Motor neuron (in vitro differentiated cells): ENCODE data around the gene MAPK1. TPM values are rescaled to one million over a fixed set of nuclear protein-coding genes. Genes with fewer than 3 reads are reported as not detected.
A peak's percentile ranks its signal among the peaks of the same experiment; 100 is the strongest.
"Not testable (repeated sequence)": the region's sequence is repeated elsewhere in the genome, so short reads cannot be mapped to it uniquely, and the experiment has no call there.

Source experiments
- ATAC-seq, 8 experiments: fragments of 200-7000 bp; cut with Tn5 transposase; replicated peaks in 6 of 8; 2 replicates each; pipeline ENCODE4 v1.8.0; 2021; ENCODE audit warnings: mild to moderate bottlenecking in 8 of 8, moderate library complexity in 8 of 8
- H3K27ac ChIP-seq, 2 donors: fragments of 250-450 bp; sonication (Bioruptor Pico); 2 replicates each; pipeline ENCODE4 v1.9.0; 2021; ENCODE audit warnings: antibody characterized with exemption in 2 of 2, mild to moderate bottlenecking in 2 of 2, moderate library complexity in 1 of 2
- H3K4me1 ChIP-seq, 2 donors: fragments of 250-450 bp; sonication (Bioruptor Pico); replicated peaks in 1 of 2; 2 replicates each; pipeline ENCODE4 v1.6.1; 2021; ENCODE audit warnings: antibody characterized with exemption in 2 of 2, mild to moderate bottlenecking in 2 of 2, moderate library complexity in 1 of 2
- H3K4me3 ChIP-seq, 5 donors: fragments of 250-450 bp; sonication (Bioruptor Pico); 2 replicates each; pipeline ENCODE4 v1.9.0; 2021; ENCODE audit warnings: antibody characterized with exemption in 5 of 5, mild to moderate bottlenecking in 5 of 5, moderate library complexity in 4 of 5
- WGBS, 10 experiments: fragments of 450-650 bp; shearing (Covaris generic); methylation state at CpG; one replicate each; pipeline ENCODE4 v1.0.0; 2022; 5-methylcytosine and 5-hydroxymethylcytosine counted together
- in situ Hi-C, 9 experiments: fragments of 400-800 bp; cut with MboI; loops; one replicate each; pipeline ENCODE4 v1.15.0; 2021; ENCODE audit warnings: low sequenced_read_pairs in 9 of 9, low pct_unique_long_range_greater_than_20kb in 2 of 9; ENCODE audit not compliant: unreplicated experiment in 9 of 9
- total RNA-seq, 8 experiments: library from RNA; unstranded; fragments of 300-600 nt; gene quantifications; 2 replicates each; pipeline versions ENCODE4 v1.2.3 to v1.2.4, GENCODE V29; 2022

The MAPK1 gene
- 10 to 100 TPM; 23.7 to 70.5 (median 42.9) TPM for total RNA-seq

DNA sequence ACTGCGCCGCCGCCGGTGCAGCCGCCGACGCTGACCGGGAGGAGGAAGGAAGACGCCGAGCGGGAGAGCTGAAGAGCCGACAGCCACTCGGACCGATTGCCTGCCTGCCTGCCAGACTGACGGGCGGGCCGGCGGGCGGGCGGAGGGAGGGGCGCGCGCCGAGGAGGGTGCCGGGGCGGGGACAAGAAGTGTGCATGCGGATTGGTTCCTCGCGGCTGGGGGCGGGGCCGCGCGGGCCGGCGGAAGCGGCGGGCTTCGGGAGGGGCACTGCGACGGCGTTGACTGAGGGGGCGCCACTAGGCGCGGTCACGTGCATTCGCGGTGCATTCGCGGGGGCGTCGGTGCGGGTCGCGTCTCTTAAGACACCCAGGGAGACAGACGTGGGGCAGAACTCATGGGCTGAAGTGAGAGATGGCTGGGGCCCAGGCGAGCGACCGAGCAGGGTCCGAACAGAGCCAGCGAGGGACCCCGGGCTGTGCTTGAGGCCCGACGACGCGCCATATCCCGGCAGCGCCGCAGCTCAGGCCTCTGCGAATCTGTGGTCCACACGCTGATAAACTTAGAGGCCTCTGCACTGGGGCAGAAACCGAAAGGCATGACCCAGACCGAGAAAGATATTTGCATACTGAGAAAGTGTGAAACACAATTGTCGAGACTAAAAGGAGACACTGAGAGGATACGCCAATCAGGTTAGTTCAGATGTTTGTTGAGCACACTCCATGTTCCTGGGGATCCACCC is at the start of gene MAPK1:
Gene MAPK1, minus strand, starts transcription at position 118 of the 739 bp plus-strand sequence. CDS start 205 bp downstream, outside the sequence.
- peak; percentile 90 to 97 (median 96) for ATAC-seq
- Histone ChIP-seq H3K4me3 (peak within 1 kb of the TSS; percentile 77 to 97 (median 92)), H3K27ac (peak within 1 kb of the TSS; percentile 92 to 94), H3K4me1 (peaks cover 16 to 29% of the 10 kb centered on the region in 2 donors)
- 0 to 34% (median 17%) methylated on average over 1 to 14 of the region's 74 CpGs; no CpG with 5 or more reads in 4 of the 10 experiments for WGBS, 10 experiments
- in situ Hi-C loops, result no loop called here

DNA sequence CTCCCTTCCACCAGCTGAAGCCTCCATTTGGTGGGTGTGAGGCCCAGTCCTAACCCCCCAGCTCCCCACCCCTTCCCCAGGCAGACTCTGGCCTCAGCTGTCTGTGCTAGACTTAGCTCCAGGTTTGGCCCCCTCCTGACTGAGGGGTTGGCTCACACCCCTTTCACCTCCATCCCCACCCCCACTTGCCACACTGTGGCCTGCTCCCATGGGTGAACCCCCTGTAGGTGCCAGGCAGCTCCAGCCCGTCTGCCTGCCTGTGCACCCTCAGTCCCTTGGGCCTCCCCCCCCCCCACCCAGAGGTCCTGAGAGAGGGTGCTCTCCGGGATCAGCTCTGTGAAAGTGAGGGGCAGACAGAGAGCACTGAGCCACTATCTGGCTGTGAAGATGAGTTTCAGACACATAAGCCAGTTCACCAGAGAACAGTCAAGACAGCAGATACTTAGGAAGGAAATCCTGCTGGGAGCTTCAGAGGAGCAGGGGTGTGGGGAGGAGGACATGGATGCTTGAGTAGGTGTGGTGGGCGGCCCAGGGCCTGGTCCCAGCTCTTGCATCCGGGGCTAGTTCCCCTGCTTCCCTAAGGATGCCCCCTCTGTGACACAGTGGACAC is 49.0 kb upstream of the MAPK1 start:
- H3K27ac ChIP-seq, result peak overlapping the region in 1 of 2 donors; percentile 21
- no peak overlapping the region for H3K4me3 ChIP-seq
- in situ Hi-C loops, result no loop called here
- 83 to 100% methylated on average over 1 of the region's 4 CpGs; no CpG with 5 or more reads in 8 of the 10 experiments for WGBS, 10 experiments
- ATAC-seq, result no peak
- H3K4me1 ChIP-seq, result no peaks in the 10 kb centered on the region

DNA sequence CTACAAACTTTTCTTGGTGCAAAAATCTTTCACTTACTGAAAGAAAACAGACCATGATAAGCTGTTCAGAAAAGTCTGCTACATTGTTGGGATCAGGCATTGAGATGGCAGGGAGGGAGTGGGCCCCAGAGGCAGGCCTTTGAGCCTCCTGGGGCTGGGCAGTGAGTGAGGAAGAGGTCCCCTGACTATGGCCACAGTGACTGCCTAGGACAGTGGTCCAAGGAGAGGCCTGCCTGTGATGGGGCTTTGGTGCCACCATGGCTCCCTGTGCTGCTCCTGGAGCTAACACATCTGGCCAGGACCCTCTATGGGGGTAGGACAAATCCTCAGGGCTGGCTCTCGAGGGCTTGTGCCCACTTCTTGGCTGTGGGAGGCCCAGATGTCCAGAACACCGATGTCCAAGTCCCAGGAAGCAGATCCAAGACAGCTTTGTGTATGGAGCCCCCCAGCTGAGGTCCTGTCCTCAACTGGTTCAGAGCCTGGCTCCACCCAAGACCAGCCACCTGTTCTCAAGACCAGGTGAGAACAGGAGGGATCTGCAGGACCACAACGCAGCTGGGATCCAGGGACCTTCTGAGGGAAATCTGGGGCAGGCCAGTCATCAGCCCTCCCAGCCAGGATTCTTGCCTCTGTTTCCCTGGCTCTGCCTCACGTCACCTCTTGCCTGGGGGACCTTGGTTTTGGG is 48.3 kb upstream of the MAPK1 start:
- 60 to 100% methylated on average over 1 of the region's 4 CpGs; no CpG with 5 or more reads in 8 of the 10 experiments for WGBS, 10 experiments
- Histone ChIP-seq H3K4me3 (no peak overlapping the region), H3K27ac (no peak overlapping the region), H3K4me1 (no peaks in the 10 kb centered on the region)
- ATAC-seq, result no peak
- in situ Hi-C loops, result no loop called here

DNA sequence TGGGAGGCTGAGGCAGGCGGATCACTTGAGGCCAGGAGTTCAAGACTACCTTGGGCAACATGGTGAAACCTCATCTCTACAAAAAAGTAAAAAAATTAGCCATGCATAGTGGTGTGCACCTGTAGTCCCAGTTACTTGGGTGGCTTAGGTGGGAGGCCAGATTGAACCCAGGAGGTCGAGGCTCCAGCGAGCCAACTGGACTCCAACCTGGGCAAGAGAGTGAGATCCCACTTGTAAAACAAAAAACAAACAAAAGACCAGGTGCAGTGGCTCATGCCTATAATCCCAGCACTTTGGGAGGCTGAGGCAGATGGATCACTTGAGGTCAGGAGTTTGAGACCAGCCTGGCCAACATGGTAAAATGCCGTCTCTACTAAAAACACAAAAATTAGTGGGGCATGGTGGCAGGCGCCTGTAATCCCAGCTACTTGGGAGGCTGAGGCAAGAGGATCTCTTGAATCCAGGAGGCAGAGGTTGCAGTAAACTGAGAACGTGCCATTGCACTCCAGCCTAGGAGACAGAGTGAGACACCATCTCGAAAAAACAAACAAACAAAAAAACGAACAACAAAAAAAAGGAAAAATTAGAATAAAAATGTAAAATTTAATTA is 46.7 kb upstream of the MAPK1 start:
- H3K4me3 ChIP-seq, ATAC-seq, H3K4me1 ChIP-seq, in situ Hi-C loops: not testable (repeated sequence)
- H3K27ac ChIP-seq, result peak overlapping the region; percentile 41
- 68 to 100% (median 88%) methylated on average over 2 to 7 of the region's 8 CpGs for WGBS, 10 experiments

DNA sequence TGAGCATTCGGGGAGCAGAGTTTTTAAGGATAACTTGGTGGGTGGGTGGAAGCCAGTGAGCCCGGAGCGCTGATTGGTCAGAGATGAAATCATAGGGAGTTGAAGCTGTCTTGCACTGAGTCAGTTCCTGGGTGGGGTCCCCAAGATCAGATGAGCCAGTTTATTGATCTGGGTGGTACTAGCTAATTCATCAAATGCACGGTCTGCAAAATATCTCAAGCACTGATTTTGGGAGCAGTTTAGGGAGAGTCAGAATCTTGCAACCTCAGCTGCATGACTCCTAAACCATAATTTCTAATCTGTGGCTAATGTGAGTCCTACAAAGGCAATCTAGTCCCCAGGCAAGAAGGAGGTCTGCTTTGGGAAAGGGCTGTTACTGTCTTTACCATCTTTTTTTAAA is 42.9 kb upstream of the MAPK1 start:
- H3K27ac ChIP-seq, H3K4me1 ChIP-seq, in situ Hi-C loops, H3K4me3 ChIP-seq: not testable (repeated sequence)
- WGBS, 10 experiments, result 0 to 89% (median 85%) methylated on average over 1 to 4 of the region's 4 CpGs; no CpG with 5 or more reads in 3 of the 10 experiments
- ATAC-seq, result peak in 2 of 8 experiments; percentile 48 to 74

DNA sequence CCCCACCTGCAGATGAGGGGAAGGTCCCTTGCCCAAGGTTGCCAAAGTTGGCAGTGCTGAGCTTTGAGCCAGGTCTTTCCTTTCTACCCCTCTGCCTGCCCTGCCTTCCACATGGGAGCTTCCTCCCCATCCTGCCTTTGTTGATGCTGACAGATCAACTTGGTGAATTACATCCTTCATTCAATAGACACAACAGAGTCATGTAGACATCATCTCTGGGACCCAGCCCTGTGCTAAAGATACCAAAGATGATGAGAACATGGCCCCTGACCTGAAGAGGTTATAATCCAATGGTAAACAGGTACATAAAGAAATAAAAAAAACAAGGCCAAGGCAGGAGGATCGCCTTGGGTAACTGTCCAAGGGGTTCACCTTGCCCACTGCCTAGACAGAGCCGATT is 42.4 kb upstream of the MAPK1 start:
- in situ Hi-C loops, result no loop called here
- 27 to 100% (median 87%) methylated on average over 1 to 2 of the region's 2 CpGs; no CpG with 5 or more reads in 4 of the 10 experiments for WGBS, 10 experiments
- Histone ChIP-seq H3K4me1 (no peaks in the 10 kb centered on the region), H3K4me3 (no peak overlapping the region), H3K27ac (peak overlapping the region in 1 of 2 donors; percentile 39)
- peak in 1 of 8 experiments; percentile 20 for ATAC-seq

DNA sequence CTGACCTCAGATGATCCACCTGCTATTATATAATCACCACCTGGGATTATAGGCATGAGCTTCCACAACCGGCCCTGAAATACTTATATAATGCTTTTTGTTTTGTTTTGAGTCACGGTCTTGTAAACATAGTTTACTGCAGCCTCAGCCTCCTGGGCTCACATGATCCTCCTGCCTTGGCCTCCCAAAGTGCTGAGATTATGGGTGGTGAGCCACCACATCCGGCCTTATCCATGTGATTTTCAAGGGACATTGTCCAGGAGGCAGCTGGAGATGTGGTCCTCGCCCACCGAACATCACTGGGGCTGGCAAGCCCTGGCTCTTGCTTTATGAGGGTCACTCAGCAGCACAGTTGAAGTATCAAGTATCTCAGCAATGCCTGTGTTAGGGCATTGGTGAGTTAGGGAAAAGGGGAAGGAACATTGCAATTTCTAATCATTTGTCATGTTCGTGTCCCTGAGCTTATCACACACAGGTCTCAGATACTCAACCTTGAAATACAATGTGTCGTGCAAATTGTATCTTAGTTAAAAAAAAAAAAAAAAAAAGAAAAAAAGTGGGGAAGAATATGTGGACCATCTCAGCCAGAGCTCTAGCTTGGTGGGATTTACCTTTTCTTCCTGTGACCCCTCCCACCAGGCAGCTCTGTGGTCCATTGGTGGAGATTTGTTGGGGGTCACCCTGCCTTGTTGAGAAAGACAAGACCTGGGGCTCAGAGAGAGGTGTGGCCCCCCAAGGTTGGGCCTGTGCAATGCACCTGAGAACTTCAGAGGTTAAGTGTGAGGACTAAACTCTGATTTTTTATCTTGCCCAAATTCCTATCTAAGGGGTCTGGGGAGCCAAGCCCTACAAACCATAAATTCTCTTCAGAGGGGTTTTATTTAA is 40.4 kb upstream of the MAPK1 start:
- no peak overlapping the region for H3K4me3 ChIP-seq
- no peaks in the 10 kb centered on the region for H3K4me1 ChIP-seq
- no peak for ATAC-seq
- in situ Hi-C loops, result no loop called here
- WGBS, 10 experiments, result 80 to 100% (median 94%) methylated on average over 1 to 7 of the region's 7 CpGs; no CpG with 5 or more reads in 3 of the 10 experiments
- peak overlapping the region; percentile 17 to 30 for H3K27ac ChIP-seq

DNA sequence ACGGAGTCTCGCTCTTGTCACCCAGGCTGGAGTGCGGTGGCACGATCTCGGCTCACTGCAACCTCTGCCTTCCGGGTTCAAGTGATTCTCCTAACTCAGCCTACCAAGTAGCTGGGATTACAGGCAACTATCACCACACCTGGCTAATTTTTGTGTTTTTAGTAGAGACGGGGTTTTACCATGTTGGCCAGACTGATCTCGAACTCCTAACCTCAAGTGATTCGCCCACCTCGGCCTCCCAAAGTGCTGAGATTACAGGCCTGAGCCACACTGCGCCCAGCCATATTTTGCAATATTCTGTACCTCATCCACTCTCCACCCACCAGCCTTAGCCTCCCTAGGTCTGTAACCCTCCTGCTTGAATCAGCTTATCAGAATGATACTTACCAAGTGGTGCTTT is 37.8 kb upstream of the MAPK1 start:
- in situ Hi-C loops, H3K27ac ChIP-seq, H3K4me3 ChIP-seq, ATAC-seq, H3K4me1 ChIP-seq: not testable (repeated sequence)
- 94 to 100% (median 99%) methylated on average over 1 to 8 of the region's 11 CpGs; no CpG with 5 or more reads in 6 of the 10 experiments for WGBS, 10 experiments

DNA sequence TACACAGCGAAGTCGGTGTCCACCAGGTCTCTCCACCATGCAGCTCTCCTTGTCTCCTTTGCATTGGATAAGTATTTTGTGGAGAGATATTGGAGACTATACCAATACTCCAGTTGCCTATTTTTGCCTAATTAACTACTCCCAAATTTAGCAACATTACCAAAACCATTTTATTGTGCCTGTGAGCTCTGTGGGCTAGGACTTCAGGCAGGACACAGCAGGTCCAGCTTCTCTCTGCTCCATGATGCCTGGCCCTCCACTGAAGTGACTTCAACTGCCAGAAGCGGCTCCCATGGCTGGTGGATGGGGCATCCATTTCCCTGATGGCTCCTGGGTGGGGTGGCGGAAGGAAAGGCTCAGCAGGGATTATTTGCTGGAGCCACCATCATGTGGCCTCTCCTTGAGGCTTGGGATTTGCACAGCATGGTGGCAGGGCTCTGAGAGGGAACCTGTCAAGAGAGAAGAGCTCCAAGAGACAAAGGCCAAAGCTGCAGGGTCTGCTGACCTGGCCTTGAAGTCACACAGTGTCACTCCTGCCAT is 36.9 kb upstream of the MAPK1 start:
- WGBS, 10 experiments, result 84 to 100% (median 95%) methylated on average over 1 to 3 of the region's 4 CpGs; no CpG with 5 or more reads in 2 of the 10 experiments
- Histone ChIP-seq H3K27ac (no peak overlapping the region), H3K4me3 (no peak overlapping the region), H3K4me1 (no peaks in the 10 kb centered on the region)
- ATAC-seq, result no peak
- in situ Hi-C loops, result no loop called here

DNA sequence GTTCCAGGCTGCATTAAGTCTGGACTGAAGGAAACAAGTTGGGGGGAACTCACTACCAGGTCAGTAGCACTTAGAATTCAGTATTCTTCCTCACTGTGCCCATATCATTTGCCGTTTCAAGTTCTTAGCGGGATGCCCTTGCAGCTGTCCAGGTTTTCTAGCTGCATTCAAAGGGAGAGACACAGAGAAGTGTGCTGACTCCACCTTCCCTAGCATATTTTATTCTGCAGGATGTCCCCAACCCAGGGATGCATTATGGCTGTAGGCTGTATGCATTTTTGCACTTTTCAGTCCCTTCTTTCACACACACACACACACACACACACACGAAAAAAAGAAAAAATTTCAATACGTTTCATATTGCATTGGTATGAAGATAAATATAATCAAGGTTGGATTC is 35.8 kb upstream of the MAPK1 start:
- Histone ChIP-seq H3K4me1 (no peaks in the 10 kb centered on the region), H3K27ac (no peak overlapping the region), H3K4me3 (no peak overlapping the region)
- peak in 3 of 8 experiments; percentile 47 to 69 (median 60) for ATAC-seq
- WGBS, 10 experiments, result 50 to 81% (median 65%) methylated on average over 2 to 3 of the region's 4 CpGs; no CpG with 5 or more reads in 3 of the 10 experiments
- in situ Hi-C loops, result no loop called here

DNA sequence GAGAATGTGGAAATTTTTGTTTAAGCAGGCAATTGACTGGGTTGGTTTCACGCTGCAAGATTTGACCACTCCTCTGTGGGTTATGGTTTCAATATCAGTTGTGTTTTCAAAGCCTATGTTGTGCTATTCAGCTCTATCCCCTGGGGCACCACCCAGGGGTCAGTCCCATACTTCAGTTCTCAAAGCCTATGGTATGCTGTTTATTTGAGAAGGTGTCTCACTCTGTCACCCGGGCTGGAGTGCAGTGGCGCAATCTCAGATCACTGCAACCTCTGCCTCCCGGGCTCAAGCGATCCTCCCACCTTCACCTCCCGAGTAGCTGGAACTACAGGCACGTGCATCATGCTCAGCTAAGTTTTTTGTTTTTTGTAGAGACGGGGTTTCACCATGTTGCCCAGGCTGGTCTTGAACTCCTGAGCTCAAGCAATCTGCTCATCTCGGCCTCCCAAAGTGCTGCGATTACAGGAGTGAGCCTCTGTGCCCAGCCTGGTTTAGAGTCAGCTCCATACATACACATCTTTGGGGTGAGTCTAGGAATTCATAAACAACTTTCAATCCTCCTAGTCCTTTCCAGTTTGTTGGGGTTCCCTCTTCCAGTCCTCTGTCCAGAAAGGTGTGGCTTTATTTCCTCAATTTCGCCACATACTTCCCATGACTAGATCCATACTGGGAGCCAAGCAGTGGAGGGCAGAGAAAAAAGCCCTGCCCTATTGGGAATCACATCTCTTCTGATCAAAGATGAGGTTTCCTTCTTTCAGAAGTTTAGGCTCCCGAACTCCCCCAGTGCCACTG is 35.0 kb upstream of the MAPK1 start:
- in situ Hi-C loops, result no loop called here

More for the DNA sequence above, 35.0 kb upstream of the MAPK1 start:
- 88 to 100% (median 95%) methylated on average over 1 to 11 of the region's 12 CpGs; no CpG with 5 or more reads in 3 of the 10 experiments for WGBS, 10 experiments
- Histone ChIP-seq H3K4me1 (no peaks in the 10 kb centered on the region), H3K27ac (no peak overlapping the region), H3K4me3 (no peak overlapping the region)
- no peak for ATAC-seq
